ENCODE measurements around the gene PLCH1. TPM values are rescaled to one million over a fixed set of nuclear protein-coding genes. Genes with fewer than 3 reads are reported as not detected.

The PLCH1 gene
- total and polyA plus RNA-seq, 3 donors from 2014 or later, result 23.2 to 32.1 (median 29.3) TPM

DNA sequence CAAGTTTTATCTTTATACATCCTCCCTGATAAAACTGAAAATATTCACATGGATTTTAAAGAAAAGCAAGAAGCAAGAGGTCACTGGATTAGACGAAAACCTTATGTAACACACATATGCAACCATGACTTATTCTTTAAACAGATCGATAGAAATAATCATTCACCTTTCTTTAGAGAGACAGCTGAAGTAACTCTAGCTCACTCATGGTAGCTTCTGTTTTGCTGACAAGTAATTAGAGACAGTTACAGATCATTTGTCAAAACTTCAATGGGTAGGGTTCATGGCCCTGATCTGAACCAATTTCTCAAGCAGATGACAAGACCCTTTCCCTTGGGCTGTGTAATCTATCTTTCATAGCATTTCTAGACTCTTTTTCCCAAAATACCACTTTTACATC lies 74.5 kb downstream of the PLCH1 start:
- no peaks in the 10 kb centered on the region for H3K27me3 ChIP-seq
- H3K4me3 ChIP-seq, result no peak overlapping the region
- H3K36me3 ChIP-seq (ENCODE audit: low read depth, missing control alignments), result no peaks in the 10 kb centered on the region
- DNase-seq, result no peak
- TF ChIP-seq, protein P1, sequence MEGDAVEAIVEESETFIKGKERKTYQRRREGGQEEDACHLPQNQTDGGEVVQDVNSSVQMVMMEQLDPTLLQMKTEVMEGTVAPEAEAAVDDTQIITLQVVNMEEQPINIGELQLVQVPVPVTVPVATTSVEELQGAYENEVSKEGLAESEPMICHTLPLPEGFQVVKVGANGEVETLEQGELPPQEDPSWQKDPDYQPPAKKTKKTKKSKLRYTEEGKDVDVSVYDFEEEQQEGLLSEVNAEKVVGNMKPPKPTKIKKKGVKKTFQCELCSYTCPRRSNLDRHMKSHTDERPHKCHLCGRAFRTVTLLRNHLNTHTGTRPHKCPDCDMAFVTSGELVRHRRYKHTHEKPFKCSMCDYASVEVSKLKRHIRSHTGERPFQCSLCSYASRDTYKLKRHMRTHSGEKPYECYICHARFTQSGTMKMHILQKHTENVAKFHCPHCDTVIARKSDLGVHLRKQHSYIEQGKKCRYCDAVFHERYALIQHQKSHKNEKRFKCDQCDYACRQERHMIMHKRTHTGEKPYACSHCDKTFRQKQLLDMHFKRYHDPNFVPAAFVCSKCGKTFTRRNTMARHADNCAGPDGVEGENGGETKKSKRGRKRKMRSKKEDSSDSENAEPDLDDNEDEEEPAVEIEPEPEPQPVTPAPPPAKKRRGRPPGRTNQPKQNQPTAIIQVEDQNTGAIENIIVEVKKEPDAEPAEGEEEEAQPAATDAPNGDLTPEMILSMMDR (IDR thresholded peaks at IDR 0.05), result no peak
- no peak for TF ChIP-seq POLR2A (IDR thresholded peaks at IDR 0.05)
- 83 to 92% methylated on average over 2 of the region's 2 CpGs for WGBS, 2 donors
- no peaks in the 10 kb centered on the region for H3K9me3 ChIP-seq
- H3K27ac ChIP-seq, result no peak overlapping the region
- intact Hi-C loops (cut with DNase I; ENCODE audit: low total_unique reads), result no loop called here
- H3K4me1 ChIP-seq, result peaks cover 3% of the 10 kb centered on the region

DNA sequence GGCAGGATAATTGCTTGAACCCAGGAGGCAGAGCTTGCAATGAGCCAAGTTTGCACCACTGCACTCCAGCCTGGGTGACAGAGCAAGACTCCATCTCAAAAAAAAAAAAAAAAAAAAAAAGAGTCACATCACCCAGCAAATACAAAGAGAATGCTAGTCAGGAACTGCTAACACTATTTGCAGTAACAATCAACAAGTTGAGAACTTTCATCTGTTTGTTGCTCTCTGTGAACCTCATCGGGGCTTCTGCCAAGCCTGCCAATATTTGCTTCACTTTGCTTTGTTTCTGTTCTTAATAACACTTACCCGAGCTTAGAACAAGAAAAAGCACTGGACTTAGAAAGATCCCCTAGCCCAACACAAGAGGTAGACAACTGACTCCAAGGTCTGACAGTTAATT lies 76.9 kb downstream of the PLCH1 start:
- TF ChIP-seq, protein P1 (IDR thresholded peaks at IDR 0.05), result no peak
- no peak for TF ChIP-seq POLR2A (IDR thresholded peaks at IDR 0.05)
- Histone ChIP-seq H3K9me3 (no peaks in the 10 kb centered on the region), H3K27me3 (no peaks in the 10 kb centered on the region), H3K27ac (no peak overlapping the region), H3K4me3 (no peak overlapping the region), H3K4me1 (peaks cover 8% of the 10 kb centered on the region), H3K36me3 (ENCODE audit: low read depth, missing control alignments) (no peaks in the 10 kb centered on the region)
- no peak for DNase-seq
- 72 to 73% methylated on average over 2 of the region's 2 CpGs for WGBS, 2 donors
- intact Hi-C loops (cut with DNase I; ENCODE audit: low total_unique reads), result no loop called here

DNA sequence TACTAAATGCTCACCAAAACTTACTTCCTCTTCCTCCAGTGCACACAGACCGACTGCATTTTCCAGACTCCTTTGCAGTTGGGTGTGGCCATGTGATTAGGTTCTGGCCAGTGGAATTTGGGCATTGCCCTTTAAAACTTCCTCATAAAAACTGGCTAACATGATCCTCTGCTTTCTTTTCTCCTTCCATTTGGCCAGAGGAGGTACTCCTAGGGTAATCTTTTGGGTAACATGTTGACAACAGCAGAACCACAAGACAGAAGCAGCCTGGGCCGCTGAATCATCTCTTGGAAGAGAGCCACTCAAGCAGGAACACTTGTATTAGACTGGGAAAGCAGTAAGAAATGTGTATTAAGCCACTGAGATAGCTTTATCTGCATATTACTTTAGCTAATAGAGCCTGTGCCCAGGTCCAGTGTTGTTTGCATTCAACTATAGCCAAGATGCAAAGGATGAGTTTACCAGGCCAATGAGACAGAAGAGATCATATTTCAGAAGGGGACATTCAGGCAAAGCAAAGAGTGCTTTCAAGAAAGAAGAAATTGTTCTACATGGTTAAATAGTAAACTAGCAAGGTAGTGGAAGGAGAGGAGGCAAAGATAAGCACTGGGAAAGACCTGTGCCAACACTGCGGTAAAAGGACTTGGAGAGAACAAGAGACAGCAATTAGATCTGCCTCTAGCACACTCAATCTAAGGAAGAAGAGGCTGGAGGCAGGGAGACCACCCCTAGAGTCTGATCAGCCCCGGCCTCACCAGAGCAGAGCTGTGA lies 79.8 kb downstream of the PLCH1 start:
- H3K27ac ChIP-seq, result peak overlapping the region; percentile 21 to 55
- H3K9me3 ChIP-seq, result no peaks in the 10 kb centered on the region
- no peaks in the 10 kb centered on the region for H3K27me3 ChIP-seq
- no peak overlapping the region for H3K4me3 ChIP-seq
- TF ChIP-seq, protein P1 (IDR thresholded peaks at IDR 0.05), result no peak
- TF ChIP-seq POLR2A (IDR thresholded peaks at IDR 0.05), result no peak
- DNase-seq, result peak; percentile 62
- no peaks in the 10 kb centered on the region for H3K36me3 ChIP-seq (ENCODE audit: low read depth, missing control alignments)
- 54 to 55% methylated on average over 4 of the region's 4 CpGs for WGBS, 2 donors
- peaks cover 8% of the 10 kb centered on the region for H3K4me1 ChIP-seq
- intact Hi-C loops (cut with DNase I; ENCODE audit: low total_unique reads), result no loop called here

DNA sequence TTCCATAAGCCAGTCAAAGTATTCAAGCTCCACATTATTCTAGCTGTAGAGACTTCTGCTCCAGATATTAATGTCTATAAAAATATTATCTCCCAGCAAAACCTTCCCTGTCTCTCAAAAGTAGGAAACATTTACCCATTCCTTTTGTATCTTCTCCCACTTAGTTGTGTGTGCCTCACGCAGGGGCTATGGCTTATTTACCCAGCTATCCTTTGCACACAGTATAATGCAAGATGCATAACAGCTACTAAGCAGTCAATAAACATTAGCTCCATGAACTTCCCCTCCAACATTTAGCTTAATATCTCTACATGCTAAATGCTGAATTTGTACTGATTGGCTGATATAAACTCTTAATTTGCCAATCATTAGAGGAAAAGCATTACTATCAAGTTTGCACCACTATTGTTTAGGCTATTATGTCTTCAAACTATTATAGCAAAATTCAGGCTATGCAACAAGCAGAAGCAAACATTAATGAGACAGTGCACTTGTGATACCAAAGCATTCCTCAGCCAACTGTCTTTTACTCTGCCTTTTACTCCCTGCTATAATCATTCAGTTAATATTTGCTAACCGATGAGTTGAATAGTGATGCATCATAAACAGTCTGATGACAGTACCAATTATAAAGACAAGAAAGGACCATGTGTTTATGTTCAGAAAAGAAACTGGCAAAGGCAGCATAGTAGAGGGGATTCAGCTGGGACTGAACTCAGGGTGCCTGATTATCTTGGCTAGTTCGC lies 81.2 kb downstream of the PLCH1 start:
- DNase-seq, result no peak
- intact Hi-C loops (cut with DNase I; ENCODE audit: low total_unique reads), result no loop called here

More for the DNA sequence above, 81.2 kb downstream of the PLCH1 start:
- no peaks in the 10 kb centered on the region for H3K36me3 ChIP-seq (ENCODE audit: low read depth, missing control alignments)
- no peak overlapping the region for H3K4me3 ChIP-seq
- WGBS, 2 donors, result 79 to 90% methylated on average over 3 of the region's 3 CpGs
- H3K9me3 ChIP-seq, result no peaks in the 10 kb centered on the region
- H3K27ac ChIP-seq, result no peak overlapping the region
- H3K27me3 ChIP-seq, result no peaks in the 10 kb centered on the region
- no peak for TF ChIP-seq POLR2A (IDR thresholded peaks at IDR 0.05)
- TF ChIP-seq, protein P1 (IDR thresholded peaks at IDR 0.05), result no peak
- H3K4me1 ChIP-seq, result peaks cover 8% of the 10 kb centered on the region
